Kidney (tissue), 14 donors: ENCODE results near the gene NTN4. TPM values are rescaled to one million over a fixed set of nuclear protein-coding genes. Genes with fewer than 3 reads are reported as not detected.
A peak's percentile ranks its signal among the peaks of the same experiment; 100 is the strongest.
"Not testable (repeated sequence)": the region's sequence is repeated elsewhere in the genome, so short reads cannot be mapped to it uniquely, and the experiment has no call there.

Source experiments
- DNase-seq, 5 donors: peaks; one replicate each; pipeline ENCODE4 v3.0.0-alpha.2; 2013 to 2020
- FAIRE-seq: peaks from 2 replicates; lab custom pipeline; 2012; peaks lifted over from hg19 to GRCh38; lab: Jason Lieb, UNC
- H3K27ac ChIP-seq, 2 donors: one replicate each; pipeline ENCODE4 v1.7.0; 2013; ENCODE audit warnings: low read depth in 2 of 2, low read length in 2 of 2, inconsistent platforms in 1 of 2
- H3K27me3 ChIP-seq: one replicate; pipeline ENCODE4 v1.7.1; 2013; ENCODE audit warnings: low read length, inconsistent platforms; ENCODE audit not compliant: control insufficient read depth, insufficient read depth
- H3K36me3 ChIP-seq, 3 donors: one replicate each; pipeline versions ENCODE4 v1.7.0 to v1.7.1; 2013; ENCODE audit warnings: low read length in 3 of 3, control low read depth in 1 of 3, inconsistent platforms in 1 of 3; ENCODE audit not compliant: insufficient read depth in 3 of 3, control insufficient read depth in 2 of 3
- H3K4me1 ChIP-seq, 3 donors: one replicate each; pipeline versions ENCODE4 v1.7.0 to v1.7.1; 2013; ENCODE audit warnings: low read length in 3 of 3, inconsistent platforms in 1 of 3, low read depth in 1 of 3; ENCODE audit not compliant: control insufficient read depth in 2 of 3, insufficient read depth in 2 of 3
- H3K4me3 ChIP-seq, 3 donors: one replicate each; pipeline versions ENCODE4 v1.7.0 to v1.8.1; 2013; ENCODE audit warnings: low read length in 3 of 3, control low read depth in 1 of 3, inconsistent platforms in 1 of 3
- H3K9ac ChIP-seq, 3 donors: one replicate each; pipeline versions ENCODE4 v1.7.0 to v1.7.1; 2013; ENCODE audit warnings: low read length in 3 of 3, control low read depth in 1 of 3, inconsistent platforms in 1 of 3
- H3K9me3 ChIP-seq, 3 donors: one replicate each; pipeline versions ENCODE4 v1.7.0 to v1.7.1; 2013; ENCODE audit warnings: low read length in 3 of 3, control low read depth in 1 of 3, inconsistent platforms in 1 of 3; ENCODE audit not compliant: control insufficient read depth in 2 of 3, insufficient read depth in 1 of 3
- CTCF ChIP-seq: IDR thresholded peaks from 3 replicates; pipeline ENCODE4 v1.5.1; 2012; ENCODE audit warnings: mild to moderate bottlenecking, moderate library complexity, borderline replicate concordance; ENCODE audit not compliant: insufficient read depth; ENCODE audit errors: extremely low read depth
- intact Hi-C: fragments of 100-400 bp; cut with DNase I; formaldehyde crosslinking; loops from one replicate; pipeline ENCODE4 v1.11.1; 2022
- polyA plus RNA-seq: library from polyadenylated mRNA; stranded (reverse); fragments of 350-450 nt; fragmentation: Illumina TruSeq; extraction: RNeasy Lipid Tissue Mini Kit (QIAGEN cat#74804); gene quantifications from one replicate; pipeline ENCODE4 v1.2.3, GENCODE V29; 2014; ENCODE audit warnings: low read depth, low replicate concordance; ENCODE audit not compliant: insufficient read depth
- total RNA-seq: library from RNA; stranded (reverse); fragmentation: NEBNext Ultra II Directional; extraction: Animal tissue kit (Norgen Biotek cat#: 25700); gene quantifications from one replicate; pipeline ENCODE4 v1.2.1, GENCODE V29; 2021
- donor health status: control.
- donor health status: control.
- donor health status: control.
- donor health status: control.
- donor health status: control.
- donor health status: DM: yes; HTN: yes; CAD: no.
- donor health status: Normal renal cell carcinoma (clear cell type).

The NTN4 gene
- total and polyA plus RNA-seq, 2 donors from 2014 or later = 71.0 to 83.2 TPM

GRCh38 chr12:95784286-95784685, 6.3 kb downstream of the NTN4 start:
- peaks cover 0 to 21% (median 20%) of the 10 kb centered on the region in 3 donors for H3K4me1 ChIP-seq
- FAIRE-seq = no peak
- H3K9ac ChIP-seq = no peak overlapping the region
- TF ChIP-seq CTCF = no peak
- peak overlapping the region in 1 of 2 donors; percentile 14 for H3K27ac ChIP-seq
- H3K27me3 ChIP-seq = peaks cover 3% of the 10 kb centered on the region
- DNase-seq = no peak
- H3K36me3 ChIP-seq = peaks cover 0 to 15% (median 2%) of the 10 kb centered on the region in 3 donors
- H3K9me3 ChIP-seq = no peaks in the 10 kb centered on the region
- intact Hi-C loops = no loop called here
- H3K4me3 ChIP-seq = no peak overlapping the region

- DNase-seq, H3K9me3 ChIP-seq, H3K9ac ChIP-seq, H3K4me3 ChIP-seq, H3K27me3 ChIP-seq, intact Hi-C loops, H3K4me1 ChIP-seq, H3K27ac ChIP-seq, FAIRE-seq: not testable (repeated sequence)
- peaks cover 0 to 15% (median 2%) of the 10 kb centered on the region in 3 donors for H3K36me3 ChIP-seq
Observed at GRCh38 chr12:95775466-95775865, 15.1 kb downstream of the NTN4 start.

GRCh38 chr12:95774311-95775045, 16.1 kb downstream of the NTN4 start:
- FAIRE-seq (no peak), DNase-seq (no peak)
- H3K36me3 ChIP-seq = peaks cover 0 to 15% (median 2%) of the 10 kb centered on the region in 3 donors
- intact Hi-C loops = no loop called here
- H3K4me3 ChIP-seq = no peak overlapping the region
- no peak overlapping the region for H3K9ac ChIP-seq
- H3K4me1 ChIP-seq = no peaks in the 10 kb centered on the region
- no peaks in the 10 kb centered on the region for H3K9me3 ChIP-seq
- no peaks in the 10 kb centered on the region for H3K27me3 ChIP-seq
- no peak overlapping the region for H3K27ac ChIP-seq
- no peak for TF ChIP-seq CTCF

GRCh38 chr12:95773320-95773719, 17.2 kb downstream of the NTN4 start:
- H3K9ac ChIP-seq = no peak overlapping the region
- TF ChIP-seq CTCF = no peak
- no peaks in the 10 kb centered on the region for H3K27me3 ChIP-seq
- no peaks in the 10 kb centered on the region for H3K9me3 ChIP-seq
- H3K36me3 ChIP-seq = peaks cover 0 to 15% (median 2%) of the 10 kb centered on the region in 3 donors
- no peak overlapping the region for H3K4me3 ChIP-seq
- no peaks in the 10 kb centered on the region for H3K4me1 ChIP-seq
- DNase-seq (no peak), FAIRE-seq (no peak)
- intact Hi-C loops = no loop called here
- no peak overlapping the region for H3K27ac ChIP-seq
